NCI-H526 (cell line): ENCODE measurements around the gene ZNF500.

ENCODE experiments used
- DNase-seq, 2 experiments: peaks; one replicate each; lab custom pipeline; 2025; lab: John Stamatoyannopoulos, UW

The ZNF500 gene

DNA sequence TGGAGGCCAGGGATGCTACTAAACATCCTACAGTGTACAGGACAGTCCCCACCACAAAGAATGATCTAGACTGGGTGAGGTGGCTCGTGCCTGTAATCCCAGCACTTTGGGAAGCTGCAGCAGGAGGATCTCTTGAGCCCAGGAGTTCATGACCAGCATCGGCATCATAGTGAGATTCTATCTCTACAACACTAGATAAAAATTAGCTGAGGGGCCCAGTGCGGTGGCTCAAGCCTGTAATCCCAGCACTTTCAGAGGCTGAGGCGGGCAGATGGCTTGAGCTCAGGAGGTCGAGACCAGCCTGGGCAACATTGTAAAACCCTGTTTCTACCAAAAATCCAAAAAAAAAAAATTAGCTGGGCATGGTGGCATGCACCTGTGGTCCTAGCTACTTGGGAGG is 5.4 kb upstream of the ZNF500 start:
- no peak for DNase-seq

DNA sequence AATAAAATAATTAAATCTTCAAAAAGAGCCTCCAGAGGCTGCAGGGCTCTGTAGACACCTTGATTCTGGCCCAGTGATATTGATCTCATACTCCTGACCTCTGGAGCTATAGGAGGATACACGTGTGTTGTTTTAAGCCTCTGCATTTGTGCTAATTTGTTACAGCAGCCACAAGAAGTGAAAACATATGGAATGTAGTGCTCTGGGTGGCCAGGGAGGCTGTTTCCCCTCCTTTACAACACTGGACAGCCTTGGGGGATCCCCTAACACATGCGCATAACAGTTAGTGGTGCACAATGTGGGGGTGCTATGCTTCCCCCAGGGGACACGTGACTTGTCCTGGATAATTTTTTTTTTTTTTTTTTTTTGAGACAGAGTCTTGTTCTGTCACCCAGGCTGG is 4.7 kb upstream of the ZNF500 start:
- no peak for DNase-seq

DNA sequence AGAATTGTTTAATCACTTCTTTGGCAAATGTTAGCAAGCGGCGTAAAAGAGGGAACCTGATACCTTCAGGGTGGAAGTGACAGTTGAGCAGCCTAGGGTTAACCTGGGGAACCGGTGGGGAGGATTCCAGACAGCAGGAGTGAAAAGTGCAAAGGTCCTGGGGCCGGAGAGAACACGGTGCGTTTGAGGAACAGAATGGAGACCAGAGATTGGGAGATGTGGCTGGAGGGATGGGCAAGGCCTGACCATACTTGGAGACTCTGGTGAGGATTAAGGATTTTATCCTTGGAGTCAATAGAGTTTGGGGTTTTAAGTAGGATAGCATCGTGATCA is 2.3 kb upstream of the ZNF500 start:
- DNase-seq: peak in 1 of 2 experiments; percentile 15

DNA sequence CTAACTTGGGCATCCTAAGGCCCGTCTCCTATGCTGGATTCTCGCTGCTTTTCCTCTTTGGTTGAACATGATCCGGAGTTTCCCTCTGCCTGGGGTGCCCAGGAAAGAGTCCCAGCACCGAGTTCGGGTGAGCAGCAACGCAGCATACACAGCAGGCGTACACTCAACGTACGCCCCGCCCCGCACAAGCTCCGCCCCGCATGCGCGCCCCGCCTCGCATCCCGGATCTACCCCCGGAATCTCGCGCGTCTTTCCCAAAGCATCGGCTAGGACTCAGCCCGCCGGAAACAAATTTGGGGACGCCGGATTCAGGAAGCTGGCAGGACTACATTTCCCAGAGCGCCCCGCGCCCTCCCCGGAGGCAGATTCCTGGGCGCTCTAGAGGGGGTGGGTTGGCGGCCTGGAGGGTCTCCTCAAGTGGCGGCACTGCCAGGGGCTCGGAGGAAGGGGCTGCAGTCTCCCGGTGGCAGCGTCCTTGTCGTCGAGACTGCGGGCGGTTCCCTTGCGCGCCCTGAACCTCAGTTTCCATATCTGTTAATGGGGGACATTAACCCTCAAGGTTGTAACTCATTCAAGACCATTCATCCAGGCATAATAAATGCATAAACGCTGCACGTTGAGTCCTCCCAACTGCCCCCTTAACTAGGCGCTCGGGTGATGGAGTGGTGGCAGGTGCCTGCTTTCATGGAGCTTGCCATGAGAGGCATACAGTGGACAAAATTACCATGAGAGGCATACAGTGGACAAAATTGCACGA is 1.8 kb upstream of the ZNF500 start:
- DNase-seq: peak; percentile 78 to 94

DNA sequence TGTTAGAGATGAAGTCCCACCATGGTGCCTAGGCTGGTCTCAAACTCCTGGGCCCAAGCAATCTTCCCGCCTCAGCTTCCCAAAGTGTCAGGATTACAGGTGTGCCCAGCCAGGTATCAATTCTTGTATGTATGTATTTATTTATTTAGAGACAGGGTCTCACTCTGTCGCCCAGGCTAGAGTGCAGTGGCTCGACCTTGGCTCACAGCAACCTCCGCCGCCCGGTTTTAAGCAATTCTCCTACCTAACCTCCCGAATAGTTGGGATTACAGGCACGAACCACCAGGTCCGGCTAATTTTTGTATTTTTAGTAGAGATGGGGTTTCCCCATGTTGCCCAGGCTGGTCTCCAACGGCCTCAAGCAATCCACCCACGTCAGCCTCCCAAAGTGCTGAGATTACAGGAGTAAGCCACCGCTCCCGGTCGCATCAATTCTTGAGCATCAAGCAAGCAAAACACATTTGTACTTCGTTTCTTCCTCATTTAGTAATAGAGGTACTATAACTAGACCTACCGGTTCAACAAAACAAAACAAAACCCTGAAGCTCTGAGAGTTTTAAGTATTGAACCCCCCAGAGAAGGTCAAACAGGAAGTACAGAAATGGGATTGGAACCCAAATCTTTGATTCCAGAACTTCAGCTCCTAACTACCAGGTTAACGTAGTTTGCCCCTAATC is 1.0 kb upstream of the ZNF500 start:
- no peak for DNase-seq

DNA sequence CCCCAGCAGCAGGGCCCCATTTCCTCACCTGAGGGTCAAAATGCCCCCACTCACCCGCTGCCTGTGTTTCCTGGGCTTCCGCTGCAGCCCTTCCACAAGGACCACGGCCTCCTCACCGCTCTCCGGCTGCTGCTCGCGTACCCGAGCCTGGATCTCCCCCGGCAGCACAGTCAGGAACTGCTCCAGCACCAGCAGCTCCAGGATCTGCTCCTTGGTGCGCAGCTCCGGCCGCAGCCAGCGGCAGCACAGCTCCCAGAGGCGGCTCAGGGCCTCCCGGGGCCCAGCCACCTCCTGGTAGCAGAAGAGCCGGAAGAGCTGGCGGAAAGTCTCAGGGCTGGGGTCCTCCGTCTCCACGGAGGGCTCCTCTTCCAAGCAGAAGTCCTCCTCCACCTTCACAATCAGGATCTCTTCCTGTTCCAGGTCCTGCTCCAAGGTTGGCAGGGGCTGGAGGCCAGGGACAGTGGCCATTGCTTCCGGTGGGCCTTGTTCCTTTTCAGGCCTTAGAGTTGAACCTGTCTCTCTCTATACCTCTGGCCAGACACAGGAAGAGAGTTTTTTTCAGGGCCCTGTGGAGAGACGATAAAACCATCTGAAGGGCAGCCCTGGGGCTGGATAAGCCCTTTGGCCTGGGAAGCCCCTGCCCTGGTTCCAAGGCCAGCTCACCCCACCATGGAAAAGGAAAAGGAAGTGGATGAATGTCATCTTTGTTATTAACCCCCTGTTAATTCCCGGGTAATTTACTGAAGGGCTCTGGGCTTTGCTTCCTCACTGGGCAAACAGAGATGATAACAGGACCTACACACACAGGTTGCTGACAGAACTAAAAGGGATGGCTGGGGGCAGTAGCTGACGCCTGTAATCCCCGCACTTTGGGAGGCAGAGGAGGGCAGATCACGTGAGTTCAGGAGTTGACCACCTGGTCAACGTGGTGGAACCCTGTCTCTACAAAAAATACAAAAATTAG is 1.2 kb downstream of the ZNF500 start:
- no peak for DNase-seq

DNA sequence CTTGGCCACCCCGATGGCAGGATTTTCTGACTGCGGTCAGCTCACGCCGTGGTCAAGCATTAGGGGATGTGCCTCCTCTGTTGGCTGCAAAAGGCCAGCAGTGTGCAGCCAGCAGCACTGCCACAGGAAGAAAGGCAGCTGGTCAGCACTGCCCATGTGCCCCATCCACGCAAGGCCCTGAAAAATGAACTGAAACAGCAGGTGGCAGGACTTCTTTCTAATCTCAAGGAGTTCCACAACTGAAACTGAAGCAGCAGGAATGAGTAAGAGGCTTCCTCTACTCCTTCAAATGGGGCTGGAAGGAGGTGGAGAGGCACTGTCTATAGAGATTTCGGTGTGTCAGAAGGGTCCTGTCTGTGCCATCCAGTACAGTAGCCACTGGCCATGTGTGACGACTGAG is 3.2 kb downstream of the ZNF500 start:
- no peak for DNase-seq

DNA sequence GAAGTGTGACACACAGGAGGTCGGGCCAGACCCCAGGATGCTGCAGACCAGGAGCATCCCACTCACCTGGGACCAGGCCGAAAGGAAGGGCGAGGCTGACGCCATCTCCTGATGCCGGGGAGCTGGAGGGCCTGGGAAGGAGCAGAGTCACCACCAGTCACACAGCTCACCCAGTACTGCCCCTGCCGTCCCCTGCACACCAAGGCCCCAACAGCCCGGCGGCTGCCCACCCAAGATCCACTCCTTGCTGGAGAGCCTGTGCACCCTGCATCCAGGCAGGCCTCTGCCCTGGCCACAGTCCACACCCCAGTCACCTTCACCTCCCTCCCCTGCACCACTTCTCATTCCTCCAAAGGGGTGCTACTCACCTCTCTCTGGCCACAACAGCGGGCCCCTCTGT is 4.8 kb downstream of the ZNF500 start:
- no peak for DNase-seq

DNA sequence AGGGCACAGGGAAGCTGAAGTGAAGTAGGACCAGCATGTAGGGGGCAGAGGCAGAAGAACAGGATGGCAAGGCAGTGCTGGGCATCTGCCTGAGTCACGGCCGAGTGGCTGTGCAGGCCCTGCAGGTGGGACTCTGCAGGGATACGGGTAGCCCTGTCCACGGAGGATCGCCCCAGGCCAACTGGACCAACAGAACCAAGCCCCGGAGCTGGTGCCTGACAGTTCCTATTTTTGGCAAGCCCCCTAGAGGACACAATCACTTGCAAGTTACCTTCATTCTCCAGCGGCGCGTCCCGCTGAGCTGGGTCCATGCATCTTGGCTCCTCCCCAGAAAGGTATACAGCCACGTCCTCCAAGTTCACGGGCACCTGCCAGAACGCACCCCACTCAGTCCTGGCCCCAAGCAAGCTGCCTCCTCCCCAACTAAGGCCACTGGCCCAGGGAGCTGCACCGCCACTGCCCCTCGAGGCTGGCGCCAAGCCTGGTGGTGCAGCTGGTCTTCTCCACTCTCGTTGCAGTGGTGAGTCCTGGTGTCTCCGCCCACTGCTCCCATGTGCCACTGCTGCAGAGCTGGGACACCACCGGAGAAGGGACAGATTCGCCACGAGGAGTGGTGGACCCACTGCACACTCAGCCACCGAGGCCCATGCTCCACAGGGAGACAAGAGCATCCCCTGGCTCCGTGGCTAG is 6.6 kb downstream of the ZNF500 start:
- DNase-seq: no peak

DNA sequence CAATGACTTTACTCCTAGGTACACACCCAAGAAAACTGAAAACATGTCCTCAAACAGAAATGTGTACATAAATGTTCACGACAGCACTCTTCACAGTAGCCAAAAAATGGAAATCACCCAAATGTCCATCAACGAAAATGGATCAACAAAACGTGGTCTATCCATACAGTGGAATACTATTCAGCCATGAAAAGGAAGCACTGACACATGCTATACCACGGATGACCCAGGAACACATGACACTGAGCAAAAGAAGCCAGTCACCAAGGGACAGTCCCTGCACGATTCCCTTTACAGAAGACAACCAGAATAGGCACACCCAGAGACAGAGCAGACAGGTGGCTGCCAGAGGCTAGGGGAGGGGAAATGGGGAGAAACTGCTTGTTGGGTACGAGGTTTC is 11.3 kb downstream of the ZNF500 start:
- DNase-seq: no peak

DNA sequence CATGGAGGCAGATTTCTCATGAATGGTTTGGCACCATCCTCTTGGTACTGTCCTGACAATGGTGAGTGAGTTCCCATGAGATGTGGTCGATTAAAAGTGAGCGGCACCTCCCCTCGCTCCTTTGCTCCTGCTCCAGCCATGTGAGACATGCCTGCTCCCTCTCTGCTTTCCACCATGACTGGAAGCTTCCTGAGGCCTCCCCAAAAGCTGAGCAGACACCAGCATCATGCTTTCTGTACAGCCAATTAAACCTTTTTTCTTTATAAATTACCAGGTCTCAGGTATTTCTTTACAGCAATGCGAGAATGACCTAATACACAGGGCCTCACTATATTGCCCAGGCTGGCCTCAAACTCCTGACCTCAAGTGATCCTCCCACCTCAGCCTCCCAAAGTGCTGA is 12.1 kb downstream of the ZNF500 start:
- no peak for DNase-seq

DNA sequence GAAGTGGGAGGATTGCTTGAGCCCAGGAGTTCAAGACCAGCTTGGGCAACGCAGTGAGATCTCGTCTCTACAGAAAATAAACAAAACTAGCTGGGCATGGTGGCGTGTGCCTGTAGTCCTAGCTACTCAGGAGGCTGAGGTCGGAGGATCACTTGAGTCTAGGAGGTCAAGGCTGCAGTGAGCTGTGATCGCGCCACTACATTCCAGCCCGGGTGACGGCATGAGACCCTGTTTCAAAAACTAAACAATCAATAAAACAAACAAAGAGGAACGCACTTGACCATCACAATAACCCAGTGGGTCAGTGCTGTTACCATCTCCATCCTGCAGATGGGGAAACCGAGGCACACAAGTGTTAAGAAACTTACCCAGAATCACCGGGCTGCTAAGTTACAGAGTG is 13.7 kb downstream of the ZNF500 start:
- DNase-seq: no peak

DNA sequence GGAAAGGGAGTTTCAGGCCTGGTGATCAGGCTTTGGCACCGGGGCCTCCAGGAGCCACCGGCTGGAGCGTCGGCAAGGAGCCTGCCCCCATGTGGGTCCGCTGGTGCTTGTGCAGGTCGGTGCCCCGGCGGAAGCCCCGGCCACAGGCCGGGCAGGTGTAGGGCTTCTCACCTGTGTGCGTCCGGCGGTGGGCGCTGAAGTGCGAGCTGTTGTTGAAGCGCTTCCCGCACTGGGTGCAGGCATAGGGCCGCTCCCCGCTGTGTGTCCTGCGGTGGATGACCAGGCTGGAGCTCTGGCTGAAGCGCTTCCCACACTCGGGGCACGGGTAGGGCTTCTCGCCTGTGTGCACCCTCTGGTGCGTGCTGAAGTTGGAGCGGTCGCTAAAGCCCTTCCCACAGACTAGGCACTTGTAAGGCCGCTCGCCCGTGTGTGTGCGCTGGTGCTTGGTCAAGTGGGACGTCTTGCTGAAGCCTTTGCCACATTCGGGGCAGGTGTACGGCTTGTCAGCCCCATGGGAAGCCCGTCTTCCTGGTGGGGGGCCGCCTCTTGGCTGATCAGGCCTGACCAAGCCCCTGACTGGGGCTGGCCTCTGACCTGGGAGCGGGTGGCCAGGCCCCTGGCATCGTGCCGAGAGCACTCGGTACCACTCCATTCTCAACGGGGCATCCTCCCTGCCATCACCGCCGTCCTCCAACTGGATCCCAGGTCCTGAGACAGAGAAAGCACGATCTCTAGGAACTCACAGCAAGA is 14.4 kb downstream of the ZNF500 start:
- DNase-seq: no peak

DNA sequence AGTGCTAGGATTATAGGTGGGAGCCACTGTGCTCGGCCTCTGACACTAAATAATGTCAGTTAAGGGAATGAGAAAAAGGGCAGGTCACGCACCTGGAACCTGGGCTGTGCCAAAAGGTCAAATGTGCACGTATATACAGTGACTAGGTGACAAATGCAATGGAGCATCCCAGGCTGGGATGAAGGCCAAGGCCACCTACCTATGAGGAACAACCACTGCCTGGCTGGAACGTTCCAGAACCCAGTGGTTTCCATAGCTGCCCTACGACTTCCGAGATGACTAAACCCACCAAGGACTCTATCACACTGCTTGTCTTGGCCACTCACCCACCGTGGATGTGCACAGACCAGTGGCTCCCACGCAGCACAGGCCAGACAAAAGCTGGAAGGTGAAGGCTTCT is 16.1 kb downstream of the ZNF500 start:
- no peak for DNase-seq

DNA sequence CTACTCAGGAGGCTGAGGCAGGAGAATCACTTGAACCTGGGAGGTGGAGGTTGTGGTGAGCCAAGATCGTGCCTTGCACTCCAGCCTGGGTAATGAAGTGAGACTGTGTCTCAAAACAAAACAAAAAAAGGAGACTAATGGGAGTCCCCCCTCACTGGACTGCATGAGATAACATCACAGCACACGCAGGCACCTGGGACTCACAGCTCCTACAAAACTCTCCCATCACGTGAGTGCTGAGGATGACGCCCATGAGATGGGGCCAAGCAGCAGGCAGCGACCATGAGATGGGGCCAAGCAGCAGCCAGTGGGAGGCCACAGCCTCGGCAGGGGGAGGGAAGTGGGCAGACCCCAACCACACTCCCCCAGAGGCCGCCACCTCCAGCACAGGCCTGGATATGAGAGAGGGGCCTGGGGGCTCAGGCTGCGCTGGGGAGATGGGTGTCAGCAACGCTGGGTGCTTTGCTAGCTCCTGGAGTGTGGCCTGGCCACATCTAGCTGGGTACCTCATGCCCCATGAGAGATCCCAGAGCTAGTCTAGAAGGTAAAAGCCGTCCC is 17.2 kb downstream of the ZNF500 start:
- DNase-seq: no peak

DNA sequence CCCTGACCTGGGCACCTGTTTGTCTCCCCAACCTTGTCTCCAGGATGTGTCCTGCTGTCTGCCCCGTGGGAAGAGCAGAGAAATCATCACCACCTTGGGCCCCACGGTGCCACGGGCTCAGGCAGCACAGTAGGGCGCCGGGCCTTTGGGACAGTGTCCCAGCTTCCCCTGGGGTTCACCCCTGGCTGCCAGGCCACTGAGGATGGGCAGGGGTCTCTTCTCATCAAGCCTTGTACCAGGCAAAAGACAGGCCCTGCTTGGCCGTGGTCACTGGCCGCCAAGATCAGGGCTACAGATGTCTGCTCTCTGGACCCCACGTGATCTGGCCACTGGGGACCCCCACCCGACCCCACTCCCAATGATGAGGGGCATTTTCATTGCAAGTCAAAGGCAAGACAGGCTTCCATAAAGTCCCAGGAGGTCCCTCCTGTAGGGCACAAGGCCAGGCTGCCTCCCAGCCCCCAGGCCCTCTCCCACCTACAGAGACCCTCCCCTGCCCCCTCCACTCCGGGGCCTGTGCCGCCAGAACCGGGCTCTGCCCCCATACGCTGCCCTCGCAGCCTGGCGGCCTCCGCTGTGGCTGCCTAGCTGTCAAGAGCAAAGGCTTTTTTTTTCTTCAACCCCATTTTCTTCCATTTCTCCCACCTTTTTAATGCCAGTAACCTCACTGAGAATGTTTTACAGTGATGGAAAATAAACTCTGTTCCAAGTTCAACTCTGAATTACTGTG is 18.1 kb downstream of the ZNF500 start:
- DNase-seq: no peak

DNA sequence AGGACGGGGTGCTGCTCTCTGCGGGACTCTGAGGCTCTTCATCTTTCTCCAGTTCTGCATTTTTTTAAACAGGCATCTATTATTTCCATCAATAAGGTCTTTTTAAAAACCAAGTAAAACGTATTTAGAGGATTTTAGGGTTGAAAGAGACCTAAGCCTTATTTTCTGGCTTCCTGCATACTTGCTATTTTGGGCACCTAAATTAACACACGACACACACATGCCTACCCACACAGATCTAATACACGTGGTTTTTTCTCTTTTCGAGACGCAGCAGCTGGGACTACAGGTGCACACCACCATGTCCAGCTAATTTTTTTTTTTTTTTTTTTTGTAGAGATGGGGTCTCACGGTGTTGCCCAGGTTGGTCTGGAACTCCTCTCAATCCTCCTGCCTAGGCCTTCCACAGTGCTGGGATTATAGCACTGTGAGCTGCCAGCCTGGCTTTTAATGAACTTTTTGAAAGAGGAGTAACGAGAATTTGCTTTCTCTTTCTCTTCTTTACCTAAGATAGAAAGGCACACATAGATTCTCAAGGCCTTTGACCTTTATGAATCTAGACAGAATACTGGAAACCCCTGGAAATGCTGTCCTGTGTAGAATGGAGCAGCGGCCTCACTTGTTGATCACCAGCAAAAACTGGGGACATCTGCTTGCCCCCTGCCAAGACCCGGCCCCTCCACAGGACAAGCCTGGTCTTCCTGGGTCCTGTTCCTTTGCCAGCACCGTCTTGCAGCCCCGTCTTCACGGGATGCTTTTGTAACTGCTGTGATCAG is 18.9 kb downstream of the ZNF500 start:
- no peak for DNase-seq

DNA sequence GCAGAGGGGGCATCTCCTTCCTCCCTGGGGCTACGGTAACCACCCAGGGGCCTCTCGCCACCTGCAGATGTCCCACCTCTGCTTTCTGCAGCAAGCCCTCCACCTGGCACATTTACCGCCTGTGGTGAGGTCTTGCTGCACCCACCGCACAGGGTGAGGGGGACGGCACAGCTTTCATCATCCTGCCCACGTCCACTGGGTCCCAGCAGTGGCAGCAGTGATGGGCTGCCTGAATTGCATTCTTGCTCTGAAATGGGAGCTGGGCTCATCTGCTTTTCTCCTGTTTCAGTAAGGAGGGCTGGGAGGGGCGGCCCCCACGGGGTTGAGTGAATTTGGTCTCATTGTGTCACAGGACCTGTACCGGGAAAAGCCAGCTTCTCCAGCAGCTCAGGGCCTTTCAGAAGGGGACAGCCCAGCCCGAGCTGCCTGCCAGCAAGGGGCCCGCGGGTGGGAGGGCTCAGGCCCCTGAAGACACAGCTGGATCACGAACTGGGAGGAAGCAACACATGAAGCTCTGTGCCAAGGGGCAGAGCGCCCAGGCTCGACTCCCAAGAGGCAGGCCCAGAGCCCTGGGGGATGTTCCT is 19.9 kb downstream of the ZNF500 start:
- DNase-seq: no peak

DNA sequence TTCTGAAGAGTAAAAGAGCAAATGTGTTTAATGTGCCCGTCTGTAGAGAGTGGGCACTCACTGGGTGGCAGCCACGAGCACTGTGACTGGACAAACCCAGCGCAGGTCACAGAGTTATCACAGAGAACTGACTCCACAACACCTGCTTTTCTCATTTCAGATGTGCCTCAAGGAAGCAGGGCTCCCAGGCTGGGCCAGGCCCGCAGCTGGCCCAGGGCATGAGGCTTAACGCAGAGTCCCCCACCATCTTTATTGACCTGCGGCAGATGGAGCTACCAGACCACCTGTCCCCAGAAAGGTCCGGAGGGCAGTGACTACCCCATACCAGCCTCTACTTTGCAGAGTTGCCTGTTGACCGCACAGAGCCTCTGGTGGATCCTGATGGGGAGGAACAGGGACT is 20.7 kb downstream of the ZNF500 start:
- no peak for DNase-seq

DNA sequence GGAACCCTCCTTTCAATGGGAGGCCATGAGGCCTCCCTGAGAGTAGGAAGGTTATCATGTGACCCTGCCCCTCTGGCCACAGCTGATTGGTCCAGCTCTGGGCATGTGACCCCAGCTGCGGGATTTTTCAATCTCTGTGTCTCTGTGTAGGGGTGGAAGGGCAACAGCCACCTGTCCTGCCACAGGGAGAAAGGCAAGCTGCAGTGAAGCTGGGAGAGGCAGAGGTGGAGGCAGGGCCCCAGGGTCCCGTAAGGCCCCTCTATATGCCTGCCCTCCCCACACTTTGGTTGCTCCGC is 21.7 kb downstream of the ZNF500 start:
- no peak for DNase-seq
